Activated T-cell treated with anti-CD3 and anti-CD28 coated beads for 1 hour (primary cell): ENCODE measurements around the gene MICAL2.

Experiments
- DNase-seq: peaks from one replicate; pipeline ENCODE4 v3.0.0-alpha.2; 2020; ENCODE audit warnings: low read depth

MICAL2 gene

GRCh38 chr11:12076840-12077534 is 33.4 kb upstream of the MICAL2 start:
- DNase-seq, result no peak

- DNase-seq, result no peak
These were observed 32.7 kb upstream of the MICAL2 start for GRCh38 chr11:12077535-12078280.

GRCh38 chr11:12079726-12080556 is 30.4 kb upstream of the MICAL2 start:
- no peak for DNase-seq

- DNase-seq, result no peak
These were observed 27.0 kb upstream of the MICAL2 start for GRCh38 chr11:12083380-12083779.

- DNase-seq, result no peak
These were observed 26.1 kb upstream of the MICAL2 start for GRCh38 chr11:12084256-12084655.

- DNase-seq, result no peak
These were observed 24.8 kb upstream of the MICAL2 start for GRCh38 chr11:12085371-12086251.

GRCh38 chr11:12086271-12087074 is 23.9 kb upstream of the MICAL2 start:
- no peak for DNase-seq

- peak; percentile 16 for DNase-seq
These were observed 23.1 kb upstream of the MICAL2 start for GRCh38 chr11:12087075-12088004.

- no peak for DNase-seq
These were observed 22.3 kb upstream of the MICAL2 start for GRCh38 chr11:12088047-12088481.

- DNase-seq, result no peak
These were observed 21.9 kb upstream of the MICAL2 start for GRCh38 chr11:12088531-12088930.

- DNase-seq, result no peak
These were observed 21.3 kb upstream of the MICAL2 start for GRCh38 chr11:12089041-12089440.

- DNase-seq, result no peak
These were observed 20.9 kb upstream of the MICAL2 start for GRCh38 chr11:12089473-12089872.

- DNase-seq, result no peak
These were observed 20.3 kb upstream of the MICAL2 start for GRCh38 chr11:12090061-12090591.

- DNase-seq, result no peak
These were observed 19.6 kb upstream of the MICAL2 start for GRCh38 chr11:12090761-12091258.

- DNase-seq, result no peak
These were observed 18.3 kb upstream of the MICAL2 start for GRCh38 chr11:12091956-12092558.

GRCh38 chr11:12092714-12093113 is 17.7 kb upstream of the MICAL2 start:
- no peak for DNase-seq

GRCh38 chr11:12094872-12095800 is 15.3 kb upstream of the MICAL2 start:
- DNase-seq, result no peak

- DNase-seq, result no peak
These were observed 13.2 kb upstream of the MICAL2 start for GRCh38 chr11:12097219-12097618.
